Muscle of leg (tissue), 11 donors: ENCODE data around the gene ARL8B. TPM values are rescaled to one million over a fixed set of nuclear protein-coding genes. Genes with fewer than 3 reads are reported as not detected.
"Not testable (repeated sequence)": the region's sequence is repeated elsewhere in the genome, so short reads cannot be mapped to it uniquely, and the experiment has no call there.

Experiments
- DNase-seq: peaks from one replicate; pipeline ENCODE4 v3.0.0; 2013
- H3K27ac ChIP-seq: one replicate; pipeline ENCODE4 v1.5.1; 2013; ENCODE audit warnings: mild to moderate bottlenecking, low read length, control low read depth
- H3K27me3 ChIP-seq: one replicate; pipeline ENCODE4 v1.6.1; 2013; ENCODE audit warnings: low read length; ENCODE audit not compliant: control insufficient read depth, insufficient read depth
- H3K36me3 ChIP-seq: one replicate; pipeline ENCODE4 v1.6.1; 2013; ENCODE audit warnings: low read length; ENCODE audit not compliant: control insufficient read depth, insufficient read depth
- H3K4me1 ChIP-seq: one replicate; pipeline ENCODE4 v1.6.1; 2013; ENCODE audit warnings: low read length; ENCODE audit not compliant: control insufficient read depth, insufficient read depth
- H3K4me3 ChIP-seq: one replicate; pipeline ENCODE4 v1.5.1; 2013; ENCODE audit warnings: low read length, control low read depth
- H3K9me3 ChIP-seq: replicated peaks from 2 replicates; pipeline ENCODE4 v1.6.1; 2013; ENCODE audit warnings: low read depth, low read length; ENCODE audit not compliant: control insufficient read depth
- WGBS: methylation state at CpG from one replicate; pipeline ENCODE4 v1.1.5; 2013; ENCODE audit warnings: missing lambda C conversion rate; ENCODE audit not compliant: insufficient coverage; 5-methylcytosine and 5-hydroxymethylcytosine counted together
- polyA plus RNA-seq, 8 donors: library from polyadenylated mRNA; unstranded; fragments of 120-200 nt; gene quantifications; one replicate each; pipeline versions ENCODE4 v1.2.1 to v1.2.3, GENCODE V29; 2013; ENCODE audit warnings: inconsistent platforms in 1 of 8, low replicate concordance in 1 of 8; ENCODE audit not compliant: insufficient read length in 8 of 8, insufficient read depth in 1 of 8
- total RNA-seq: library from RNA; stranded (reverse); fragments of 120-200 nt; gene quantifications from one replicate; pipeline ENCODE4 v1.2.4, GENCODE V29; 2013

Gene ARL8B
- total and polyA plus RNA-seq, 9 donors = 26.7 to 48.5 (median 41.0) TPM

- not testable (repeated sequence) for DNase-seq, H3K27me3 ChIP-seq, H3K9me3 ChIP-seq, H3K36me3 ChIP-seq, H3K27ac ChIP-seq, H3K4me1 ChIP-seq, H3K4me3 ChIP-seq
- 100% methylated on average over 1 of the region's 12 CpGs for WGBS
Observed at GRCh38 chr3:5183714-5184113, 61.6 kb downstream of the ARL8B start.

GRCh38 chr3:5184499-5184898 lies 62.4 kb downstream of the ARL8B start:
- 100% methylated on average over 2 of the region's 6 CpGs for WGBS
- Histone ChIP-seq H3K27me3 (no peaks in the 10 kb centered on the region), H3K9me3 (no peaks in the 10 kb centered on the region), H3K27ac (no peak overlapping the region), H3K36me3 (peaks cover 2% of the 10 kb centered on the region), H3K4me1 (peaks cover 8% of the 10 kb centered on the region), H3K4me3 (no peak overlapping the region)
- DNase-seq = peak; percentile 22

- H3K4me1 ChIP-seq = peaks cover 8% of the 10 kb centered on the region
- peaks cover 2% of the 10 kb centered on the region for H3K36me3 ChIP-seq
- WGBS = 25% methylated on average over 1 of the region's 5 CpGs
- no peak overlapping the region for H3K4me3 ChIP-seq
- no peaks in the 10 kb centered on the region for H3K9me3 ChIP-seq
- DNase-seq = no peak
- no peak overlapping the region for H3K27ac ChIP-seq
- H3K27me3 ChIP-seq = no peaks in the 10 kb centered on the region
Observed at GRCh38 chr3:5185093-5185673, 63.1 kb downstream of the ARL8B start.

GRCh38 chr3:5186089-5186857 lies 64.2 kb downstream of the ARL8B start:
- peak overlapping the region; percentile 52 for H3K4me3 ChIP-seq
- H3K4me1 ChIP-seq = peaks cover 10% of the 10 kb centered on the region
- DNase-seq = peak; percentile 51
- WGBS = 70% methylated on average over 2 of the region's 6 CpGs
- no peaks in the 10 kb centered on the region for H3K27me3 ChIP-seq
- peaks cover 2% of the 10 kb centered on the region for H3K36me3 ChIP-seq
- H3K27ac ChIP-seq = peak overlapping the region; percentile 72
- no peaks in the 10 kb centered on the region for H3K9me3 ChIP-seq

GRCh38 chr3:5186858-5187155 lies 64.7 kb downstream of the ARL8B start:
- WGBS = no CpG with 5 or more reads among the region's 8 CpGs
- Histone ChIP-seq H3K27me3 (no peaks in the 10 kb centered on the region), H3K4me3 (peak overlapping the region; percentile 52), H3K9me3 (no peaks in the 10 kb centered on the region), H3K36me3 (peaks cover 2% of the 10 kb centered on the region), H3K27ac (peak overlapping the region; percentile 72), H3K4me1 (peaks cover 10% of the 10 kb centered on the region)
- DNase-seq = peak; percentile 67

- Histone ChIP-seq H3K9me3 (no peaks in the 10 kb centered on the region), H3K27ac (peak within 1 kb of the TSS; percentile 93), H3K27me3 (no peaks in the 10 kb centered on the region), H3K4me3 (peak within 1 kb of the TSS; percentile 91), H3K36me3 (no peaks in the 10 kb centered on the region), H3K4me1 (peaks cover 10% of the 10 kb centered on the region)
- WGBS = under 1% methylated on average over 73 of the region's 78 CpGs
- DNase-seq = peak; percentile 98
Observed at GRCh38 chr3:5187156-5187919, 65.2 kb downstream of the ARL8B start, which contains the start of gene EDEM1. EDEM1 (plus strand) TSS chr3:5187707; CDS start chr3:5187806, 99 bp downstream.

- Histone ChIP-seq H3K4me1 (peaks cover 10% of the 10 kb centered on the region), H3K27me3 (no peaks in the 10 kb centered on the region), H3K4me3 (peak overlapping the region; percentile 91), H3K27ac (peak overlapping the region; percentile 93), H3K36me3 (no peaks in the 10 kb centered on the region), H3K9me3 (no peaks in the 10 kb centered on the region)
- under 1% methylated on average over 66 of the region's 66 CpGs for WGBS
- DNase-seq = peak; percentile 60
Observed at GRCh38 chr3:5187920-5188418, 65.9 kb downstream of the ARL8B start.

- Histone ChIP-seq H3K4me3 (peak overlapping the region; percentile 91), H3K27ac (peak overlapping the region; percentile 54), H3K27me3 (no peaks in the 10 kb centered on the region), H3K9me3 (no peaks in the 10 kb centered on the region), H3K4me1 (peaks cover 10% of the 10 kb centered on the region), H3K36me3 (no peaks in the 10 kb centered on the region)
- WGBS = 13% methylated on average over 23 of the region's 26 CpGs
- peak; percentile 41 for DNase-seq
Observed at GRCh38 chr3:5188419-5189221, 66.5 kb downstream of the ARL8B start.

- no peak overlapping the region for H3K27ac ChIP-seq
- no peaks in the 10 kb centered on the region for H3K9me3 ChIP-seq
- WGBS = 68% methylated on average over 4 of the region's 7 CpGs
- no peaks in the 10 kb centered on the region for H3K27me3 ChIP-seq
- H3K4me1 ChIP-seq = peaks cover 10% of the 10 kb centered on the region
- peaks cover 3% of the 10 kb centered on the region for H3K36me3 ChIP-seq
- H3K4me3 ChIP-seq = no peak overlapping the region
- no peak for DNase-seq
Observed at GRCh38 chr3:5190147-5190791, 68.2 kb downstream of the ARL8B start.
